ENCODE data around the gene CCDC40.

Gene CCDC40

DNA sequence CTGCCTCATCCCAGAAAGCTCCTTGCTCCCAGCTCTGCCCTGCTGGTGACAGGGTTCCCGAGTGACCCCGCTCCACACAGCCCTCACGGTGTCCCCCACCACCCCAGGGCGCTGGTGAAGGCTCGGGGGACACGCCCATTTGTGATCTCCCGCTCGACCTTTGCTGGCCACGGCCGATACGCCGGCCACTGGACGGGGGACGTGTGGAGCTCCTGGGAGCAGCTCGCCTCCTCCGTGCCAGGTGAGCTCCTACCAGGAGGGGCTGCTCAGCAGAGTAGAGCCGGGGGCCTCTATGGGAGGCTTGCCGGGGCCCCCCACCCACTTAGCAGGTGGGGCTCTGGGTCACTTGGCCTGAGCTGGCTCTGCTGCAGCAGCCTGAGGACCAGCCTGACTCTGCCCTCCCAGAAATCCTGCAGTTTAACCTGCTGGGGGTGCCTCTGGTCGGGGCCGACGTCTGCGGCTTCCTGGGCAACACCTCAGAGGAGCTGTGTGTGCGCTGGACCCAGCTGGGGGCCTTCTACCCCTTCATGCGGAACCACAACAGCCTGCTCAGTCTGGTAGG is 76.1 kb downstream of the CCDC40 start:
- TF ChIP-seq POLR2AphosphoS5 (IDR thresholded peaks at IDR 0.05; ENCODE audit: low read depth, low read length) = no peak
- TF ChIP-seq REST (IDR thresholded peaks at IDR 0.05; ENCODE audit: insufficient read depth in 1 of 2, low read depth in 2 of 2, low read length in 2 of 2) = no peak
- no peak for TF ChIP-seq SIN3A (IDR thresholded peaks at IDR 0.05; ENCODE audit: borderline replicate concordance, insufficient read depth, low read length)
- TF ChIP-seq FOXP2 (optimal IDR thresholded peaks at IDR 0.05; ENCODE audit: borderline replicate concordance, extremely low read depth, extremely low read length, insufficient read depth) = no peak
- TF ChIP-seq TAF1 (IDR thresholded peaks at IDR 0.05; ENCODE audit: borderline replicate concordance, insufficient read depth, low read length) = no peak

DNA sequence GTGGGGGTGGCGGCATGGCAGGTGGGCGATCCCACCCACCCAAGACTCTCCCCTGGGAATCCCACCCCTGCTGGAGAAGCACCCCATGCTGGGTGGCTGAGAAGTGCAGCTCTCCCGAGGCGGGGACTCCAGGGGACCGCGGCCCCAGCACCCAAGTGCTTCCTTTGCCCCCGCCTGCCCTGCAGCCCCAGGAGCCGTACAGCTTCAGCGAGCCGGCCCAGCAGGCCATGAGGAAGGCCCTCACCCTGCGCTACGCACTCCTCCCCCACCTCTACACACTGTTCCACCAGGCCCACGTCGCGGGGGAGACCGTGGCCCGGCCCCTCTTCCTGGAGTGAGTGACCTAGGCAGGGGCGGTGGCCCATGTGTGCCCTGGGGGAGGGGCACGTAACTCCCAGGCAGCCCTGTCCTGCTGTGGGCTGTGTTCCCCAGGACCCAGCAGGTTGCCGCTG is 76.6 kb downstream of the CCDC40 start:
- TF ChIP-seq TAF1 (IDR thresholded peaks at IDR 0.05; ENCODE audit: borderline replicate concordance, insufficient read depth, low read length) (no peak), SIN3A (IDR thresholded peaks at IDR 0.05; ENCODE audit: borderline replicate concordance, insufficient read depth, low read length) (no peak), FOXP2 (optimal IDR thresholded peaks at IDR 0.05; ENCODE audit: borderline replicate concordance, extremely low read depth, extremely low read length, insufficient read depth) (no peak), REST (IDR thresholded peaks at IDR 0.05; ENCODE audit: insufficient read depth in 1 of 2, low read depth in 2 of 2, low read length in 2 of 2) (no peak), POLR2AphosphoS5 (IDR thresholded peaks at IDR 0.05; ENCODE audit: low read depth, low read length) (no peak)

- TF ChIP-seq FOXP2 (optimal IDR thresholded peaks at IDR 0.05; ENCODE audit: borderline replicate concordance, extremely low read depth, extremely low read length, insufficient read depth) = no peak
- TF ChIP-seq TAF1 (IDR thresholded peaks at IDR 0.05; ENCODE audit: borderline replicate concordance, insufficient read depth, low read length) = no peak
- no peak for TF ChIP-seq SIN3A (IDR thresholded peaks at IDR 0.05; ENCODE audit: borderline replicate concordance, insufficient read depth, low read length)
- no peak for TF ChIP-seq POLR2AphosphoS5 (IDR thresholded peaks at IDR 0.05; ENCODE audit: low read depth, low read length)
- no peak for TF ChIP-seq REST (IDR thresholded peaks at IDR 0.05; ENCODE audit: insufficient read depth in 1 of 2, low read depth in 2 of 2, low read length in 2 of 2)
These were observed 78.3 kb downstream of the CCDC40 start for GRCh38 chr17:80114758-80115157.

DNA sequence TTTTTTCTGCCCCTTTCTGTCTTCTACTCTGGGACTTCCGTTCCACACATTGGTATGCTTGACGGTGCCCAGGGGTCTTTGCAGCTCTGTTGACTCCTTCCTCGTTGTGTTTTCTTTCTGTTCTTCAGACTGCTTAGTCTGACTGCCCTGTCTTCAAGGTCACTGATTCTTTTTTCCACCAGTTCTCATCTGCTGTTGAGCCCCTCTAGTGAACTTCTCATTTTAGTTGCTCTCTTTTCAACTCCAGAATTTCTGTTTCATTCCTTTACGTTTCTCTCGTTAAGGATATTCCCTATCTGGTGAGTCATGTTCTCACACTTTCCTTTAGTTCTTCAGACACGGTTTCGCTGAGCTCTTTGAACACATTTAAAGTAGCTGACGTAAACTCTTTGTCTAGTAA is 78.7 kb downstream of the CCDC40 start:
- TF ChIP-seq REST (IDR thresholded peaks at IDR 0.05; ENCODE audit: insufficient read depth in 1 of 2, low read depth in 2 of 2, low read length in 2 of 2) (no peak), SIN3A (IDR thresholded peaks at IDR 0.05; ENCODE audit: borderline replicate concordance, insufficient read depth, low read length) (no peak), FOXP2 (optimal IDR thresholded peaks at IDR 0.05; ENCODE audit: borderline replicate concordance, extremely low read depth, extremely low read length, insufficient read depth) (no peak), POLR2AphosphoS5 (IDR thresholded peaks at IDR 0.05; ENCODE audit: low read depth, low read length) (no peak), TAF1 (IDR thresholded peaks at IDR 0.05; ENCODE audit: borderline replicate concordance, insufficient read depth, low read length) (no peak)

Measured in PFSK-1 (cell line).